Right ventricle myocardium superior (tissue), 1 donor: ENCODE measurements around the gene RGS7. TPM values are rescaled to one million over a fixed set of nuclear protein-coding genes. Genes with fewer than 3 reads are reported as not detected.
"Not testable (repeated sequence)": the region's sequence is repeated elsewhere in the genome, so short reads cannot be mapped to it uniquely, and the experiment has no call there.

Source experiments
- ATAC-seq: fragments of 200-7000 bp; cut with Tn5 transposase; one replicate; pipeline ENCODE4 v1.9.1; 2020; ENCODE audit warnings: mild to moderate bottlenecking; ENCODE audit not compliant: poor library complexity
- DNase-seq: peaks from one replicate; pipeline ENCODE4 v3.0.0-alpha.2; 2020
- intact Hi-C: fragments of 100-400 bp; cut with DNase I; formaldehyde crosslinking; loops from one replicate; pipeline ENCODE4 v1.11.2; 2022
- total RNA-seq: library from RNA; stranded (reverse); fragmentation: NEBNext Ultra II Directional; extraction: Animal tissue kit (Norgen Biotek cat#: 25700); gene quantifications from one replicate; pipeline ENCODE4 v1.2.1, GENCODE V29; 2021
- donor health status: DM: no; HTN: yes; CAD: no; lungs with severe emphysema.

The RGS7 gene
- total RNA-seq, 1 donor from 2014 or later = not detected

- ATAC-seq, intact Hi-C loops, DNase-seq: not testable (repeated sequence)
Measured at GRCh38 chr1:241224189-241224588, 132.8 kb downstream of the RGS7 start.

- ATAC-seq, DNase-seq, intact Hi-C loops: not testable (repeated sequence)
Measured at GRCh38 chr1:241222813-241223212, 134.2 kb downstream of the RGS7 start.

GRCh38 chr1:241221319-241221718 lies 135.7 kb downstream of the RGS7 start:
- no peak for ATAC-seq
- intact Hi-C loops = no loop called here
- DNase-seq = no peak

GRCh38 chr1:241220913-241221312 lies 136.1 kb downstream of the RGS7 start:
- ATAC-seq, DNase-seq, intact Hi-C loops: not testable (repeated sequence)

GRCh38 chr1:241219449-241219848 lies 137.6 kb downstream of the RGS7 start:
- ATAC-seq (no peak), DNase-seq (no peak)
- intact Hi-C loops = no loop called here

- no peak for DNase-seq
- intact Hi-C loops = no loop called here
- ATAC-seq = no peak
Measured at GRCh38 chr1:241217516-241217915, 139.5 kb downstream of the RGS7 start.

GRCh38 chr1:241215683-241216082 lies 141.3 kb downstream of the RGS7 start:
- intact Hi-C loops = no loop called here
- no peak for ATAC-seq

GRCh38 chr1:241215203-241215602 lies 141.8 kb downstream of the RGS7 start:
- ATAC-seq (no peak), DNase-seq (no peak)
- intact Hi-C loops = no loop called here

More at GRCh38 chr1:241215683-241216082, 141.3 kb downstream of the RGS7 start:
- DNase-seq = no peak

GRCh38 chr1:241213139-241213538 lies 143.9 kb downstream of the RGS7 start:
- DNase-seq (no peak), ATAC-seq (no peak)
- intact Hi-C loops = no loop called here

- no peak for DNase-seq
- no peak for ATAC-seq
- intact Hi-C loops = no loop called here
Measured at GRCh38 chr1:241212628-241213027, 144.4 kb downstream of the RGS7 start.

GRCh38 chr1:241208910-241209379 lies 148.1 kb downstream of the RGS7 start:
- ATAC-seq = no peak
- DNase-seq = no peak
- intact Hi-C loops = no loop called here

- ATAC-seq (no peak), DNase-seq (no peak)
- intact Hi-C loops = no loop called here
Measured at GRCh38 chr1:241203817-241204216, 153.2 kb downstream of the RGS7 start.

- no peak for ATAC-seq
- no peak for DNase-seq
- intact Hi-C loops = no loop called here
Measured at GRCh38 chr1:241202401-241202800, 154.6 kb downstream of the RGS7 start.

- ATAC-seq = no peak
- intact Hi-C loops = no loop called here
- DNase-seq = no peak
Measured at GRCh38 chr1:241186716-241187115, 170.3 kb downstream of the RGS7 start.

GRCh38 chr1:241181971-241182370 lies 175.0 kb downstream of the RGS7 start:
- DNase-seq = no peak
- no peak for ATAC-seq
- intact Hi-C loops = no loop called here

- ATAC-seq = no peak
- intact Hi-C loops = no loop called here
- DNase-seq = no peak
Measured at GRCh38 chr1:241181471-241181870, 175.5 kb downstream of the RGS7 start.

- DNase-seq = no peak
- ATAC-seq = no peak
- intact Hi-C loops = no loop called here
Measured at GRCh38 chr1:241180569-241180968, 176.4 kb downstream of the RGS7 start.

- intact Hi-C loops = no loop called here
- ATAC-seq (no peak), DNase-seq (no peak)
Measured at GRCh38 chr1:241177660-241178059, 179.3 kb downstream of the RGS7 start.

- no peak for ATAC-seq
- intact Hi-C loops = no loop called here
- DNase-seq = no peak
Measured at GRCh38 chr1:241172486-241172885, 184.5 kb downstream of the RGS7 start.

GRCh38 chr1:241171991-241172390 lies 185.0 kb downstream of the RGS7 start:
- ATAC-seq (no peak), DNase-seq (no peak)
- intact Hi-C loops = no loop called here

GRCh38 chr1:241167121-241167630 lies 189.8 kb downstream of the RGS7 start:
- no peak for ATAC-seq
- intact Hi-C loops = no loop called here
- no peak for DNase-seq
